Esophagus squamous epithelium (tissue), 5 donors: ENCODE measurements around the gene TRPV6. TPM values are rescaled to one million over a fixed set of nuclear protein-coding genes. Genes with fewer than 3 reads are reported as not detected.

ENCODE experiments used
- DNase-seq: peaks from one replicate; lab custom pipeline; 2025; lab: John Stamatoyannopoulos, UW
- H3K27ac ChIP-seq, 4 donors: fragments of 200-600 bp; sonication (generic); one replicate each; pipeline ENCODE4 v1.5.1; 2016 to 2019; ENCODE audit warnings: mild to moderate bottlenecking in 1 of 4
- H3K27me3 ChIP-seq, 4 donors: fragments of 200-600 bp; sonication (generic); 1 replicate in 3 of 4; 2 replicates in 1 of 4; pipeline versions ENCODE4 v1.5.1 to v1.6.0; 2017 to 2021; ENCODE audit warnings: antibody characterized with exemption in 1 of 4
- H3K36me3 ChIP-seq, 3 donors: fragments of 200-600 bp; sonication (generic); one replicate each; pipeline ENCODE4 v1.5.1; 2016 to 2019
- H3K4me1 ChIP-seq, 3 donors: fragments of 200-600 bp; sonication (generic); one replicate each; pipeline ENCODE4 v1.5.1; 2017 to 2019
- H3K4me3 ChIP-seq, 4 donors: fragments of 200-600 bp; sonication (generic); 1 replicate in 3 of 4; 2 replicates in 1 of 4; pipeline ENCODE4 v1.5.1; 2016 to 2019; ENCODE audit warnings: mild to moderate bottlenecking in 2 of 4, moderate library complexity in 1 of 4
- H3K9me3 ChIP-seq, 3 donors: fragments of 200-600 bp; sonication (generic); one replicate each; pipeline ENCODE4 v1.5.1; 2016 to 2019
- CTCF ChIP-seq, 6 experiments: fragments of 450-650 bp in 4 of 6; fragments of 200-600 bp in 2 of 6; sonication (generic) in 2 of 6; IDR thresholded peaks; one replicate each; pipeline ENCODE4 v1.5.1; 2016 to 2019; ENCODE audit warnings: antibody characterized with exemption in 6 of 6, mild to moderate bottlenecking in 4 of 6, moderate library complexity in 4 of 6
- POLR2A ChIP-seq, 4 donors: fragments of 450-650 bp; IDR thresholded peaks; one replicate each; pipeline ENCODE4 v1.6.1; 2017; ENCODE audit warnings: antibody characterized with exemption in 4 of 4, mild to moderate bottlenecking in 4 of 4, moderate library complexity in 3 of 4
- WGBS, 2 donors: methylation state at CpG; one replicate each; pipeline ENCODE4 v1.1.5; 2018; 5-methylcytosine and 5-hydroxymethylcytosine counted together
- intact Hi-C: fragments of 100-400 bp; cut with DNase I; formaldehyde crosslinking; loops from one replicate; pipeline ENCODE4 v1.15.0; 2022
- total RNA-seq, 4 donors: library from RNA; depleted of rRNA; stranded (reverse); fragments of >200 nt; gene quantifications; one replicate each; pipeline ENCODE4 v1.1.0, GENCODE V29; 2016
- donor health status: DM: yes; HTN: yes; CAD: no.

TRPV6 gene
- total RNA-seq, 4 donors from 2014 or later: 0.79 to 6.9 (median 4.5) TPM

GRCh38 chr7:142901426-142902259, 16.1 kb upstream of the TRPV6 start:
- no peak for DNase-seq
- Histone ChIP-seq H3K4me1 (peaks cover 0 to 54% (median 6%) of the 10 kb centered on the region in 3 donors), H3K4me3 (no peak overlapping the region), H3K27ac (peak overlapping the region in 3 of 4 donors; percentile 33 to 58 (median 49)), H3K27me3 (no peaks in the 10 kb centered on the region), H3K9me3 (no peaks in the 10 kb centered on the region), H3K36me3 (no peaks in the 10 kb centered on the region)
- intact Hi-C loops: no loop called here
- no peak for TF ChIP-seq POLR2A (IDR thresholded peaks at IDR 0.05)
- TF ChIP-seq CTCF (IDR thresholded peaks at IDR 0.05): no peak
- WGBS, 2 donors: 32 to 64% methylated on average over 15 of the region's 15 CpGs

DNA sequence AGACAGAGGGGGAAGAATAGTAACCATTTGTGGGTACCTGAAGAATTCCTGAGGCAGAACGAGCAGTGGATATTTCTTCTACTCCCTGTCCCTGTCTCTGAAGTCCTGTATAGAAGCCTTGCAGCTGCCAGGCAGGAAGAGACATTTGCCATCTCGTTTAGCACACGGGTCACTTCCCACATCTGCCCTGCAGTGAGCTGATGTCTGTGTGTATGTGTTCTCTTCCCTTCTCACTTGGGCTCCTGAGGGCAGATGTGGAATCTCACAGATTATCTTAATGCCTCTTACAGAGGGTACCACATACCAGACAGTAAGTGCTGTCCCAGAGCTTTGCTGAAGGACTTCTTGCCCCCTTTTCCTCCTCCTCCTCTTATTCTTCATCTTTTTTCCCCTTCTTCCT, 14.1 kb upstream of the TRPV6 start:
- TF ChIP-seq POLR2A (IDR thresholded peaks at IDR 0.05) (no peak), CTCF (IDR thresholded peaks at IDR 0.05) (no peak)
- 23 to 24% methylated on average over 3 of the region's 3 CpGs for WGBS, 2 donors
- H3K27ac ChIP-seq: peak overlapping the region in 2 of 4 donors; percentile 6 to 20

DNA sequence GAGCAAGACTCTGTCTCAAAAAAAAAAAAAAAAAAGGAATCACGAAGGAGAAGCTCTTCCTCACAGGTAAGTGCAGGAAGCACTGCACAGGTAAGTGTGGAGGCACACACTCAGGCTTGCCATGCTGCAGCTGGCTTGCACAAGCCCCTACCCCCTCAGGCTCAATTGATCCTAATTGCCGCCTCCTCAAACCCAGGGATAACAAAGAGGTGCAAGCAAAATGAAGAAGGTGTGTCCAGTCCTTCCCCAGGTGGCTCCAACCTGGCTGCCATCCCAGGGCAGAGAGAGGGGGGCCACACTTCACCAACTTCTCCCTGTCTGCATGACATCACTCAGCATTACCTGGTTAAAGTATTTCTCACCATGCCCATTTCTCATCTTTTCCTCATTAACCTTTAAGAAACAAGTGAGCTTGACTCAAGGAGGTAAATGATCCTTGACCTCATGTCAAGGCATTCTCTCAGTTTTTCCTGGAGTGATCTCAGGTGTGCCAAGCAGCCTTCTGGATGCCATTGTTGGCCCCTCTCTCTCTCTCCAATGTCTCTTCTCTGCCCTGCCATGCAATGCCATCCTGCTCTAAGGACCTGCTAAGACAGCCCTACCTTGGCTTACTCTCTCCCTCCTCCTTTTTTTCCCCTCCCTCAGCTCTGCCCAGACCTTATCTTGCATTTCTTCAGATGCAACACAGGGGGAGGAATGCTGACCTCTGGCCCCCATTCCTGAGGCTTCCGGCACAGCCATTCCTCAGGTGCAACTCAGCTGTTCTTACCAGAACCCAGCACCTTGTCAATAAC, 13.0 kb upstream of the TRPV6 start:
- no peak for TF ChIP-seq POLR2A (IDR thresholded peaks at IDR 0.05)
- TF ChIP-seq CTCF (IDR thresholded peaks at IDR 0.05): no peak
- Histone ChIP-seq H3K4me3 (no peak overlapping the region), H3K4me1 (peaks cover 0 to 54% (median 6%) of the 10 kb centered on the region in 3 donors), H3K36me3 (no peaks in the 10 kb centered on the region), H3K27ac (peak overlapping the region in 2 of 4 donors; percentile 8 to 11), H3K9me3 (no peaks in the 10 kb centered on the region), H3K27me3 (no peaks in the 10 kb centered on the region)
- 36 to 37% methylated on average over 3 of the region's 3 CpGs for WGBS, 2 donors
- DNase-seq: no peak
- intact Hi-C loops: no loop called here

More for the DNA sequence above, 14.1 kb upstream of the TRPV6 start:
- no peak for DNase-seq
- no peaks in the 10 kb centered on the region for H3K36me3 ChIP-seq
- no peaks in the 10 kb centered on the region for H3K9me3 ChIP-seq
- H3K4me1 ChIP-seq: peaks cover 0 to 54% (median 6%) of the 10 kb centered on the region in 3 donors
- H3K4me3 ChIP-seq: no peak overlapping the region
- H3K27me3 ChIP-seq: no peaks in the 10 kb centered on the region
- intact Hi-C loops: no loop called here

- TF ChIP-seq CTCF (IDR thresholded peaks at IDR 0.05) (no peak), POLR2A (IDR thresholded peaks at IDR 0.05) (no peak)
- H3K4me3 ChIP-seq: no peak overlapping the region
- H3K27ac ChIP-seq: peak overlapping the region in 1 of 4 donors; percentile 11
- WGBS, 2 donors: 83 to 91% methylated on average over 3 to 7 of the region's 7 CpGs
- peaks cover 0 to 53% (median 6%) of the 10 kb centered on the region in 3 donors for H3K4me1 ChIP-seq
- DNase-seq: no peak
- H3K27me3 ChIP-seq: peaks cover 0 to 4% (median 0%) of the 10 kb centered on the region in 4 donors
- no peaks in the 10 kb centered on the region for H3K36me3 ChIP-seq
- no peaks in the 10 kb centered on the region for H3K9me3 ChIP-seq
- intact Hi-C loops: no loop called here
These were observed 12.1 kb upstream of the TRPV6 start for GRCh38 chr7:142897691-142898090.
